Measurements from ENCODE around the gene BIN2. TPM values are rescaled to one million over a fixed set of nuclear protein-coding genes. Genes with fewer than 3 reads are reported as not detected.

Gene BIN2
- not detected for total RNA-seq

GRCh38 chr12:51323966-51324895 lies at the start of gene BIN2:
Gene BIN2, minus strand, starts transcription at chr12:51324174. Its CDS starts 72 bp downstream, at chr12:51324102.

DNA sequence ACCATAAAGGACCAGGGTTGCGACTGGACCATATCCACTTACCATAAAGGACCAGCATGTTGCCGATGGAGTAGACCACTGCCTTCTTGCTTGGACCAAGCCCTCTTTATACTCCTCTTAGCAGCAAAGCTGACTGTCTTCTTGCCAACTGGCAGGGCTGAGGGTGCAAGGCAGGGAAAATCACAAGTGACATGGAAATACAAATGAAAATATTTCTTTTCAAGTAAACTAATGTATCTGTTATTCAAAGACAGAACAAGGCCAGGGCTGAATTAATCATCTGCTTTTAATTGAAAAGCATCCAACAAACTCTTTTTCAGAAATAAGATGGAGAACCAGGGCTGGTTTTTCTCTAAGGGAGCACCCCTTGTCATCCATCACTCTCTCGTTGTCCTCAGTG lies 22.6 kb upstream of the BIN2 start, which contains the start of gene CELA1:
TSS of gene CELA1 (minus strand) at position 99 of the 400 bp plus-strand sequence. CDS start at position 58, 41 bp downstream.

DNA sequence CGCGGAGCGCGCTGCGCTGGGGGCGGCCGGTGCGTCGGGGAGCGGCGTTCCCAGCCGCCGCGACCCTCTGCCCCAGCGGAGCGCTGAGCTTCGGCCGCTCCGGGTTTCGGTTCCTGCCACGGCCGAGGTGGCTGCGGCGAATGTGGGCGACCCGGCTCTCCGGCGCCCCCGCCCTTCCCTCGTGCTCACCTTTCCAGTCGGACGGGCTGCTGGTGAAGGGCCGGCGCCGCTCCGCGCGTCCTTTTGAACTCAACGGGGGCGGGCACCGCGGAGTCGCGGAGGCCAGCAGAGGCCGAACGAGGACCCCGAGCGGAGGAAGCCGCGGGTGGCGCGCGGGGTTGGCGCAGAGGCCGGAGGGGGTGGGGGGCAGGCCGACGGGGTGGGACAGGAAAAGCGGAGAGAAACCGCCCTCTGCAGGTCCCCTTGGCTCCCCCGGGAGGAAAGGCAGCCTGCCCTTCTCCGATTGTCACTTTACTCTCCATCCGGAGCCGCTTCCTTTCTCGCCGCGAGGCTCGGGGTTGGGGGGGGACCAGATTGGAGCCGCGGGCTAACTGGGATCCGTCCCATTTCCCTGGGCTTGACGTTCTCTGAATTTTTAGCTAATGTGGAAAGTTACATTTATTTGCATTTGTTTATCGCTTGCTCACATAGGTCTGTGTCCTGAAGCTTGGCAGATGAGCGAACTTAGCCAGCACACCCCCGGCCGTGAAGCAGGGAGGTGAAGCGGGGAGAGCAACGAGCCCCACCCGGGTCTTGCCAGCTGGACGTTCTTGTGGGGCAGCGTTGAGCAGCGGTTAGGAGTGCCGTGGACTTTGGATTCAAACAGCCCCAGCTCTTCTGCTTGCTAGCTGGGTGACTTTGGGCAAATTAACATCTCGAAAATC lies 53.7 kb downstream of the BIN2 start, which contains the start of gene SMAGP:
TSS of gene SMAGP (minus strand) at position 349 of the 884 bp plus-strand sequence. CDS start 1,137 bp downstream, outside the sequence.

DNA sequence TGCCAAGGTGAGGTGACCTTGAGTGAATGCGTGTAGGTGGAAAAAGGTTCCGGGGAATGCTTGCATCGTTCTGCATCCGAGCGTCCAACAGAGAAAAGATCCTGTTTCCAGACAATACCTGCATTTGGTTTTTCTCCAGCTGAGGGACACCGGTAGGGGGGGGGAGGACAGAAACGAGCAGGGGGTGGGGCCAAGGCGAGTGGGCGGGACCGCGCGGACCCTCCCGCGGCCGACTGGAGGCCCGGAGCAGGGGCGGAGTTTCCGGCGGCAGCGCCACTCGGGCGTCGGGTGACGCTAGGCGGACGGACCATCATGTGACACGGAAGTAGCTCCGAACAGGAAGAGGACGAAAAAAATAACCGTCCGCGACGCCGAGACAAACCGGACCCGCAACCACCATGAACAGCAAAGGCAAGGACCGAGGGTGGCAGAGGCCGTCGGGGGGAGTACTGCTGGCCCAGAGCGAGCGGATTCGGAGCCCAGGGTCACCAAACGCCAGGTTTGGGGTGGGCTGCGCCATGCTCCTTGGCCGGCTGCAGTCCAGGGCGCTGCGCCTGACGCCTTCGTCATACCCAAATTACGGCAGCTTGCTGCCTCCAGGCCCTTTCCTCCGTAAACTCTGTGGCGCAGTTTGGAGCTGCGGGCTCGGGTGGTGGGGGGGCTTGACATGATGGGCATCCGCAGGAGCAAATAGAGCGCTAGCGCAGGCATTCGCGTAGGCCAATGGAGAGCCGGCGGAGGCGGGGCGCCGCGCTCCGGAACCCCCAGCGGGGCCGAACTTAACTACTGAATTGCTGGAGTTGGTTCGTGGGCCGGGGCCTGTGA lies 85.3 kb downstream of the BIN2 start, which contains the start of gene DAZAP2:
TSS of gene DAZAP2 (plus strand) at position 317 of the 825 bp plus-strand sequence. CDS start at position 399, 82 bp downstream.

Other genes starting within 250 kb of the BIN2 start
- gene CSRNP2, start 240.6 kb downstream of the BIN2 start, total RNA-seq: 10 to 100 TPM; 19.0 to 19.3 TPM
- gene TFCP2, start 151.0 kb downstream of the BIN2 start, total RNA-seq: 1 to 10 TPM; 5.5 to 9.7 TPM
- 1 to 10 TPM; 1.3 to 2.8 TPM for gene POU6F1, start 106.1 kb downstream of the BIN2 start, total RNA-seq
- 100 to 1,000 TPM; 218 to 230 TPM for gene DAZAP2, start 85.3 kb downstream of the BIN2 start, total RNA-seq
- 1 to 10 TPM in 1 of 2 donors, not detected in 1; 1.3 TPM for gene SMAGP, start 53.8 kb downstream of the BIN2 start, total RNA-seq
- not detected for gene CELA1, start 22.5 kb upstream of the BIN2 start, total RNA-seq
- gene GALNT6, start 67.2 kb upstream of the BIN2 start, total RNA-seq: 1 to 10 TPM in 1 of 2 donors, under 1 TPM in 1; 0.34 to 3.0 TPM
- gene SLC4A8, start 100.7 kb upstream of the BIN2 start, total RNA-seq: under 1 TPM; 0.33 to 0.34 TPM